ENCODE data around the gene METTL26.
A peak's percentile ranks its signal among the peaks of the same experiment; 100 is the strongest.

Gene METTL26

GRCh38 chr16:678858-679813 is 43.0 kb upstream of the METTL26 start:
- no peak for TF ChIP-seq CTCF (IDR thresholded peaks at IDR 0.05; ENCODE audit: insufficient read depth, low read length, poor library complexity, severe bottlenecking)
- Histone ChIP-seq H3K27me3 (replicated peaks; ENCODE audit: control insufficient read depth, insufficient read depth, low read length) (no peaks in the 10 kb centered on the region), H3K36me3 (ENCODE audit: control insufficient read depth, insufficient read depth, low read length) (peaks cover 18% of the 10 kb centered on the region), H3K4me3 (replicated peaks; ENCODE audit: low read depth, low read length) (peak overlapping the region; percentile 68)
- peak; percentile 67 for DNase-seq (ENCODE audit: extremely low read depth, insufficient read length)

GRCh38 chr16:678209-678857 is 42.2 kb upstream of the METTL26 start:
- DNase-seq (ENCODE audit: extremely low read depth, insufficient read length) = no peak
- Histone ChIP-seq H3K36me3 (ENCODE audit: control insufficient read depth, insufficient read depth, low read length) (peaks cover 20% of the 10 kb centered on the region), H3K4me3 (replicated peaks; ENCODE audit: low read depth, low read length) (no peak overlapping the region), H3K27me3 (replicated peaks; ENCODE audit: control insufficient read depth, insufficient read depth, low read length) (no peaks in the 10 kb centered on the region)
- no peak for TF ChIP-seq CTCF (IDR thresholded peaks at IDR 0.05; ENCODE audit: insufficient read depth, low read length, poor library complexity, severe bottlenecking)

GRCh38 chr16:677316-678190 is 41.4 kb upstream of the METTL26 start:
- DNase-seq (ENCODE audit: extremely low read depth, insufficient read length) = no peak
- no peak overlapping the region for H3K4me3 ChIP-seq (replicated peaks; ENCODE audit: low read depth, low read length)
- peaks cover 21% of the 10 kb centered on the region for H3K36me3 ChIP-seq (ENCODE audit: control insufficient read depth, insufficient read depth, low read length)
- no peak for TF ChIP-seq CTCF (IDR thresholded peaks at IDR 0.05; ENCODE audit: insufficient read depth, low read length, poor library complexity, severe bottlenecking)
- H3K27me3 ChIP-seq (replicated peaks; ENCODE audit: control insufficient read depth, insufficient read depth, low read length) = no peaks in the 10 kb centered on the region

GRCh38 chr16:676913-677312 is 40.8 kb upstream of the METTL26 start:
- TF ChIP-seq CTCF (IDR thresholded peaks at IDR 0.05; ENCODE audit: insufficient read depth, low read length, poor library complexity, severe bottlenecking) = no peak
- Histone ChIP-seq H3K4me3 (replicated peaks; ENCODE audit: low read depth, low read length) (no peak overlapping the region), H3K36me3 (ENCODE audit: control insufficient read depth, insufficient read depth, low read length) (peaks cover 19% of the 10 kb centered on the region), H3K27me3 (replicated peaks; ENCODE audit: control insufficient read depth, insufficient read depth, low read length) (no peaks in the 10 kb centered on the region)
- no peak for DNase-seq (ENCODE audit: extremely low read depth, insufficient read length)

GRCh38 chr16:676565-676902 is 40.4 kb upstream of the METTL26 start:
- TF ChIP-seq CTCF (IDR thresholded peaks at IDR 0.05; ENCODE audit: insufficient read depth, low read length, poor library complexity, severe bottlenecking) = no peak
- Histone ChIP-seq H3K27me3 (replicated peaks; ENCODE audit: control insufficient read depth, insufficient read depth, low read length) (no peaks in the 10 kb centered on the region), H3K36me3 (ENCODE audit: control insufficient read depth, insufficient read depth, low read length) (peaks cover 16% of the 10 kb centered on the region), H3K4me3 (replicated peaks; ENCODE audit: low read depth, low read length) (no peak overlapping the region)
- no peak for DNase-seq (ENCODE audit: extremely low read depth, insufficient read length)

Measured in GM06990 (cell line).